Chondrocyte (in vitro differentiated cells): ENCODE results near the gene COX11. TPM values are rescaled to one million over a fixed set of nuclear protein-coding genes. Genes with fewer than 3 reads are reported as not detected.

Experiments used
- DNase-seq: peaks from one replicate; pipeline ENCODE4 v3.0.0; 2021; ENCODE audit warnings: mixed read lengths, low spot score
- H3K27ac Mint-ChIP-seq: one replicate; pipeline ENCODE4 v1.8.0; 2021; ENCODE audit warnings: mild to moderate bottlenecking, moderate library complexity, mixed read lengths; ENCODE audit not compliant: unreplicated experiment
- H3K27me3 Mint-ChIP-seq: 2 replicates; pipeline ENCODE4 v1.8.0; 2021; ENCODE audit warnings: low read depth, mixed read lengths
- H3K36me3 Mint-ChIP-seq: 2 replicates; pipeline ENCODE4 v1.8.0; 2021; ENCODE audit warnings: low read depth, mixed read lengths
- H3K4me1 Mint-ChIP-seq: 2 replicates; pipeline ENCODE4 v1.8.0; 2021; ENCODE audit warnings: low read depth, mild to moderate bottlenecking, mixed read lengths
- H3K4me3 Mint-ChIP-seq: one replicate; pipeline ENCODE4 v1.8.0; 2021; ENCODE audit warnings: mild to moderate bottlenecking, moderate library complexity, mixed read lengths; ENCODE audit not compliant: unreplicated experiment
- H3K9me3 Mint-ChIP-seq: 2 replicates; pipeline ENCODE4 v1.8.0; 2021; ENCODE audit warnings: low read depth, mixed read lengths
- CTCF ChIP-seq: fragments of 200-600 bp; sonication (generic); IDR thresholded peaks from 2 replicates; pipeline ENCODE4 v1.5.0; 2021; ENCODE audit warnings: antibody characterized with exemption, mild to moderate bottlenecking, moderate library complexity
- total RNA-seq: library from RNA; stranded (reverse); gene quantifications from 3 replicates; pipeline ENCODE4 v1.2.1, GENCODE V29; 2021

COX11 gene
- total RNA-seq, 1 donor from 2014 or later, result 34.6 TPM

- Mint-ChIP-seq H3K27me3 (no peaks in the 10 kb centered on the region), H3K4me1 (peaks cover 29% of the 10 kb centered on the region), H3K9me3 (no peaks in the 10 kb centered on the region), H3K4me3 (no peak overlapping the region), H3K27ac (no peak overlapping the region), H3K36me3 (peaks cover 4% of the 10 kb centered on the region)
- TF ChIP-seq CTCF, result no peak
- DNase-seq, result no peak
Observed at GRCh38 chr17:54968988-54969332, 506 bp upstream of the COX11 start.

GRCh38 chr17:54967621-54968261 lies 713 bp downstream of the COX11 start:
- H3K4me1 Mint-ChIP-seq, result peaks cover 28% of the 10 kb centered on the region
- no peak overlapping the region for H3K27ac Mint-ChIP-seq
- no peak overlapping the region for H3K4me3 Mint-ChIP-seq
- no peaks in the 10 kb centered on the region for H3K9me3 Mint-ChIP-seq
- DNase-seq, result no peak
- no peak for TF ChIP-seq CTCF
- H3K36me3 Mint-ChIP-seq, result peaks cover 8% of the 10 kb centered on the region
- H3K27me3 Mint-ChIP-seq, result no peaks in the 10 kb centered on the region

GRCh38 chr17:54956791-54957190 lies 11.7 kb downstream of the COX11 start:
- Mint-ChIP-seq H3K27me3 (no peaks in the 10 kb centered on the region), H3K27ac (no peak overlapping the region), H3K36me3 (peaks cover 22% of the 10 kb centered on the region)

GRCh38 chr17:54951286-54951685 lies 17.2 kb downstream of the COX11 start:
- DNase-seq, result no peak
- Mint-ChIP-seq H3K9me3 (peaks cover 4% of the 10 kb centered on the region), H3K27me3 (no peaks in the 10 kb centered on the region), H3K4me3 (no peak overlapping the region), H3K4me1 (peaks cover 6% of the 10 kb centered on the region), H3K36me3 (peaks cover 28% of the 10 kb centered on the region), H3K27ac (no peak overlapping the region)
- TF ChIP-seq CTCF, result no peak

More at GRCh38 chr17:54956791-54957190, 11.7 kb downstream of the COX11 start:
- Mint-ChIP-seq H3K4me1 (no peaks in the 10 kb centered on the region), H3K9me3 (no peaks in the 10 kb centered on the region), H3K4me3 (no peak overlapping the region)
- TF ChIP-seq CTCF, result no peak
- DNase-seq, result no peak

- peaks cover 4% of the 10 kb centered on the region for H3K9me3 Mint-ChIP-seq
- peaks cover 12% of the 10 kb centered on the region for H3K4me1 Mint-ChIP-seq
- DNase-seq, result no peak
- no peak overlapping the region for H3K27ac Mint-ChIP-seq
- no peaks in the 10 kb centered on the region for H3K27me3 Mint-ChIP-seq
- H3K36me3 Mint-ChIP-seq, result peaks cover 30% of the 10 kb centered on the region
- TF ChIP-seq CTCF, result no peak
- H3K4me3 Mint-ChIP-seq, result no peak overlapping the region
Observed at GRCh38 chr17:54950116-54950515, 18.3 kb downstream of the COX11 start.
